HepG2 (cell line): ENCODE data around the gene OSBPL2. TPM values are rescaled to one million over a fixed set of nuclear protein-coding genes. Genes with fewer than 3 reads are reported as not detected.

Source experiments
- FOXA1 ChIP-seq, 2 experiments: fragments of 450-650 bp in 1 of 2; sonication (generic) in 1 of 2; formaldehyde crosslinking in 1 of 2; IDR thresholded peaks; 2 replicates each; pipeline versions ENCODE4 v1.4.0 to v1.6.1; 2016 to 2020; ENCODE audit warnings: missing genetic modification reagents in 1 of 2
- FOXK1 ChIP-seq: sonication (generic); formaldehyde crosslinking; IDR thresholded peaks from 2 replicates; pipeline ENCODE4 v1.4.0; 2020; ENCODE audit warnings: low read depth, missing genetic modification reagents, borderline replicate concordance
- FOXM1 ChIP-seq: sonication (generic); formaldehyde crosslinking; IDR thresholded peaks from 2 replicates; pipeline ENCODE4 v1.5.0; 2020; ENCODE audit warnings: missing genetic modification reagents
- HCFC1 ChIP-seq: fragments of 150-350 bp; IDR thresholded peaks from 2 replicates; pipeline ENCODE4 v1.6.1; 2014; ENCODE audit warnings: low read depth, low read length
- HOMEZ ChIP-seq: IDR thresholded peaks from 2 replicates; pipeline ENCODE4 v1.6.1; 2016; ENCODE audit warnings: low read depth
- PRDM10 ChIP-seq: sonication (generic); formaldehyde crosslinking; IDR thresholded peaks from 2 replicates; pipeline ENCODE4 v1.4.0; 2020; ENCODE audit warnings: low read depth, missing genetic modification reagents
- PREB ChIP-seq: sonication (generic); formaldehyde crosslinking; IDR thresholded peaks from 2 replicates; pipeline ENCODE4 v1.4.0; 2020; ENCODE audit warnings: missing genetic modification reagents
- PRMT3 ChIP-seq: sonication (generic); formaldehyde crosslinking; IDR thresholded peaks from 2 replicates; pipeline ENCODE4 v1.8.1; 2022; ENCODE audit warnings: low read depth, mild to moderate bottlenecking, moderate library complexity, missing genetic modification reagents, borderline replicate concordance
- SP140L ChIP-seq: sonication (generic); formaldehyde crosslinking; IDR thresholded peaks from 2 replicates; pipeline ENCODE4 v1.4.0; 2020; ENCODE audit warnings: missing genetic modification reagents, borderline replicate concordance
- SP5 ChIP-seq: IDR thresholded peaks from 2 replicates; pipeline ENCODE4 v1.6.1; 2016; ENCODE audit warnings: low read depth, borderline replicate concordance
- ZBTB20 ChIP-seq: sonication (generic); formaldehyde crosslinking; IDR thresholded peaks from 2 replicates; pipeline ENCODE4 v1.8.1; 2023; ENCODE audit warnings: missing genetic modification reagents, low read depth, mild to moderate bottlenecking, borderline replicate concordance
- ZBTB7A ChIP-seq: sonication (generic); formaldehyde crosslinking; IDR thresholded peaks from 2 replicates; pipeline ENCODE4 v1.8.0; 2022; ENCODE audit warnings: mild to moderate bottlenecking, missing genetic modification reagents
- ZFP91 ChIP-seq: sonication (generic); formaldehyde crosslinking; IDR thresholded peaks from 2 replicates; pipeline ENCODE4 v1.9.0; 2022; ENCODE audit warnings: missing genetic modification reagents, mild to moderate bottlenecking, borderline replicate concordance
- ZNF331 ChIP-seq: sonication (generic); formaldehyde crosslinking; IDR thresholded peaks from 2 replicates; pipeline ENCODE4 v1.4.0; 2020; ENCODE audit warnings: missing genetic modification reagents
- ZNF496 ChIP-seq: sonication (generic); formaldehyde crosslinking; IDR thresholded peaks from 2 replicates; pipeline ENCODE4 v1.8.1; 2023; ENCODE audit warnings: mild to moderate bottlenecking, moderate library complexity, missing genetic modification reagents; ENCODE audit not compliant: insufficient replicate concordance
- ZNF530 ChIP-seq: sonication (generic); formaldehyde crosslinking; IDR thresholded peaks from 2 replicates; pipeline ENCODE4 v1.5.0; 2020; ENCODE audit warnings: low read depth, mild to moderate bottlenecking, missing genetic modification reagents
- ZNF577 ChIP-seq: sonication (generic); formaldehyde crosslinking; IDR thresholded peaks from 2 replicates; pipeline ENCODE4 v1.4.0; 2020; ENCODE audit warnings: mild to moderate bottlenecking, low read depth, missing genetic modification reagents, borderline replicate concordance
- ZNF816 ChIP-seq: sonication (generic); formaldehyde crosslinking; IDR thresholded peaks from 2 replicates; pipeline ENCODE4 v1.8.0; 2022; ENCODE audit warnings: missing genetic modification reagents, mild to moderate bottlenecking, borderline replicate concordance
- polyA plus RNA-seq, 8 experiments: library from polyadenylated mRNA; depleted of rRNA in 3 of 8; stranded (reverse) in 7 of 8; unstranded in 1 of 8; fragments of >200 nt; fragmentation: Illumina TruSeq in 4 of 8; extraction: Trizol in 4 of 8; gene quantifications; 2 replicates each; pipeline versions ENCODE4 v1.2.1 to v1.2.3, GENCODE V29; 2011 to 2016; ENCODE audit warnings: low read depth in 4 of 8, missing spikeins in 1 of 8, mixed read lengths in 1 of 8; ENCODE audit not compliant: insufficient read depth in 1 of 8
- total RNA-seq, 5 experiments: library from RNA; depleted of rRNA; stranded (reverse); fragments of >200 nt; fragmentation: Illumina TruSeq; extraction: Trizol; gene quantifications; 2 replicates each; pipeline ENCODE4 v1.2.3, GENCODE V29; 2016; ENCODE audit warnings: low read depth in 1 of 5

Gene OSBPL2
- total and polyA plus RNA-seq, 2 of the 13 experiments (the other 11 are each of a cell fraction or from before 2014, with no cell fraction given): 18.5 to 37.4 TPM

GRCh38 chr20:62237801-62238568 lies at the start of gene OSBPL2 (continued):
- TF ChIP-seq HOMEZ (CRISPR knock-in tag) (no peak), PRMT3 (CRISPR knock-in tag) (no peak), ZNF577 (CRISPR knock-in tag) (no peak), SP140L (CRISPR knock-in tag) (peak; percentile 28; the same call in 1 of the 2 replicates), ZBTB20 (CRISPR knock-in tag) (no peak), FOXM1 (no peak), PRDM10 (CRISPR knock-in tag) (no peak), HCFC1 (peak; percentile 41), FOXK1 (CRISPR knock-in tag) (peak; percentile 97; the same call in 1 of the 2 replicates), FOXA1 (IDR thresholded peaks at IDR 0.05) (no peak), FOXA1 (CRISPR knock-in tag; IDR thresholded peaks at IDR 0.05) (peak; percentile 91), ZNF496 (no peak), ZNF816 (CRISPR knock-in tag) (no peak), ZFP91 (CRISPR knock-in tag) (0 out of 2 replicates have a peak, but pooled peaks have one; percentile 47), ZNF331 (CRISPR knock-in tag) (peak; percentile 35; the same call in 1 of the 2 replicates), SP5 (peak; percentile 100), PREB (CRISPR knock-in tag) (0 out of 2 replicates have a peak, but pooled peaks have one; percentile 38), ZNF530 (CRISPR knock-in tag) (no peak), ZBTB7A (no peak)
